OCI-LY3 (cell line): ENCODE results near the gene RFTN2.
"Not testable (repeated sequence)": the region's sequence is repeated elsewhere in the genome, so short reads cannot be mapped to it uniquely, and the experiment has no call there.

Experiments
- H2AFZ ChIP-seq: fragments of 200-600, 300-600 bp; shearing (Covaris generic); 2 replicates; pipeline ENCODE4 v1.6.0; 2014; ENCODE audit warnings: antibody characterized with exemption, low read depth, low read length
- H3K27ac ChIP-seq: fragments of 200-600, 300-600 bp; sonication (generic); 2 replicates; pipeline ENCODE4 v1.5.1; 2014; ENCODE audit warnings: mild to moderate bottlenecking, low read length, moderate library complexity, mixed read lengths
- H3K27me3 ChIP-seq: fragments of 200-600, 300-600 bp; sonication (generic); 2 replicates; pipeline ENCODE4 v1.6.1; 2014; ENCODE audit warnings: low read depth, low read length, mixed read lengths
- H3K36me3 ChIP-seq: fragments of 200-600, 300-600 bp; sonication (generic); replicated peaks from 2 replicates; pipeline ENCODE3; 2014; ENCODE audit warnings: low read depth, low read length, mixed read lengths
- H3K4me1 ChIP-seq: fragments of 300-600, 200-600 bp; sonication (generic); 2 replicates; pipeline ENCODE4 v1.6.1; 2014; ENCODE audit warnings: low read length, mixed read lengths
- H3K4me2 ChIP-seq: fragments of 200-600, 300-600 bp; sonication (generic); 2 replicates; pipeline ENCODE4 v1.6.1; 2014; ENCODE audit warnings: low read length, mixed read lengths
- H3K4me3 ChIP-seq: fragments of 300-600, 200-600 bp; sonication (generic); 2 replicates; pipeline ENCODE4 v1.5.1; 2014; ENCODE audit warnings: antibody characterized with exemption, mild to moderate bottlenecking, low read length, moderate library complexity
- H3K79me2 ChIP-seq: fragments of 300-600, 200-600 bp; shearing (Covaris generic); 2 replicates; pipeline ENCODE4 v1.6.1; 2014; ENCODE audit warnings: mild to moderate bottlenecking, low read length, mixed read lengths
- H3K9ac ChIP-seq: fragments of 300-600, 200-600 bp; shearing (Covaris generic); 2 replicates; pipeline ENCODE4 v1.6.0; 2014; ENCODE audit warnings: mild to moderate bottlenecking, low read length, moderate library complexity
- H3K9me3 ChIP-seq: fragments of 200-600, 300-600 bp; shearing (Covaris generic); 2 replicates; pipeline ENCODE4 v1.6.1; 2014; ENCODE audit warnings: low read length, mixed read lengths; ENCODE audit not compliant: insufficient read depth
- H4K20me1 ChIP-seq: fragments of 200-600, 300-600 bp; sonication (generic); 2 replicates; pipeline ENCODE4 v1.6.1; 2016; ENCODE audit warnings: low read length, mixed read lengths; ENCODE audit not compliant: insufficient read depth
- EZH2phosphoT487 ChIP-seq: fragments of 200-600 bp; shearing (Covaris generic); IDR thresholded peaks from 2 replicates; pipeline ENCODE4 v1.6.1; 2018; ENCODE audit warnings: antibody characterized with exemption, mixed run types, low read depth
- TF ChIP-seq, protein P1 (sequence below): fragments of 200-600, 300-600 bp; sonication (generic); IDR thresholded peaks from 2 replicates; pipeline ENCODE4 v1.5.1; 2014; ENCODE audit warnings: antibody characterized with exemption, low read length, low read depth

Gene RFTN2

DNA sequence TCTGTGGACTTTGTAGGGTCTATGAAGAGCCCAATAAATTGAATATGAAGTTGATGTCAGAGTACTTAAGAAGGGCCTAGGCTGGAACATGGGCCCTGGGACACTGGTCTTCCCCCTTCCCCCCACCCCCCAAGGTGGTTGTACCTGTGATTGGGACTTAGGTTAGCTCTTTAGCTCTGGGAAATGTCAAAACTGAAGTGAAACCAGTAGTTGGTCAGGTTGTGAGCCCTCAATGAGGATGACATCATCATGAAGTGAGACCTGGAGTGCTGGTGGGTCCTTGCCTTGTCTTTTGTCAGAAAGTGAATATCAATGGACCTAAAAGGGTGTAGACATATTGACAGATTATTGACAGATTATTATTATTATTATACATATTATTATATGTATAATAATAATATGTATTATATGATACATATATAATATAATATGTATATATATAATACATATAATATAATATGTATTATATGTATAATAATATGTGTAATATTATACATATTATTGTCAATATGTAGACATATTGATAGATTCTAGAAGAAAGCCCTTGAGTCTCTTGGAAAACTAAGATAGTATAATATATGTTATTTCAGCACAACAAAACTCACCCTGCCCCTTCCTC is 35.1 kb upstream of the RFTN2 start:
- no peak overlapping the region for H2AFZ ChIP-seq
- TF ChIP-seq, protein P1, sequence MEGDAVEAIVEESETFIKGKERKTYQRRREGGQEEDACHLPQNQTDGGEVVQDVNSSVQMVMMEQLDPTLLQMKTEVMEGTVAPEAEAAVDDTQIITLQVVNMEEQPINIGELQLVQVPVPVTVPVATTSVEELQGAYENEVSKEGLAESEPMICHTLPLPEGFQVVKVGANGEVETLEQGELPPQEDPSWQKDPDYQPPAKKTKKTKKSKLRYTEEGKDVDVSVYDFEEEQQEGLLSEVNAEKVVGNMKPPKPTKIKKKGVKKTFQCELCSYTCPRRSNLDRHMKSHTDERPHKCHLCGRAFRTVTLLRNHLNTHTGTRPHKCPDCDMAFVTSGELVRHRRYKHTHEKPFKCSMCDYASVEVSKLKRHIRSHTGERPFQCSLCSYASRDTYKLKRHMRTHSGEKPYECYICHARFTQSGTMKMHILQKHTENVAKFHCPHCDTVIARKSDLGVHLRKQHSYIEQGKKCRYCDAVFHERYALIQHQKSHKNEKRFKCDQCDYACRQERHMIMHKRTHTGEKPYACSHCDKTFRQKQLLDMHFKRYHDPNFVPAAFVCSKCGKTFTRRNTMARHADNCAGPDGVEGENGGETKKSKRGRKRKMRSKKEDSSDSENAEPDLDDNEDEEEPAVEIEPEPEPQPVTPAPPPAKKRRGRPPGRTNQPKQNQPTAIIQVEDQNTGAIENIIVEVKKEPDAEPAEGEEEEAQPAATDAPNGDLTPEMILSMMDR, result no peak
- no peak for TF ChIP-seq EZH2phosphoT487
- H3K4me2 ChIP-seq, result peak overlapping the region; percentile 29
- H3K36me3 ChIP-seq, result peaks cover 18% of the 10 kb centered on the region
- H3K4me3 ChIP-seq, result no peak overlapping the region
- no peaks in the 10 kb centered on the region for H3K9me3 ChIP-seq
- no peak overlapping the region for H3K9ac ChIP-seq
- peaks cover 38% of the 10 kb centered on the region for H3K4me1 ChIP-seq
- H3K79me2 ChIP-seq, result peaks cover 73% of the 10 kb centered on the region
- H4K20me1 ChIP-seq, result peaks cover 37% of the 10 kb centered on the region
- H3K27ac ChIP-seq, result no peak overlapping the region
- no peaks in the 10 kb centered on the region for H3K27me3 ChIP-seq

DNA sequence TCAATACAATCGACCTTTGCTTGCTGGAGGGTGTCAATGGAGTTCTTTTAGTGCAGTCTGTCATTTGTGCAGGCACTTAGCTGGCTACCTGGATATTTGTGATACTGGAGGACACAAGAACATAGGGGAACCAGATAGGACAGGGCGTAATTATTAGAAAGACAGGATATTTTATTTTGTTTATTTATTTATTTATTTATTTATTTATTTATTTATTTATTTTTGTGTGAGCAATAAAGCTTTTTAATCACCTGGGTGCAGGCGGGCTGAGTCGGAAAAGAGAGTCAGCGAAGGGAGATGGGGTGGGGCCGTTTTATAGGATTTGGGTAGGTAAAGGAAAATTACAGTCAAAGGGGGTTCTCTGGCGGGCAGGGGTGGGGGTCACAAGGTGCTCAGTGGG is 33.8 kb upstream of the RFTN2 start:
- H3K36me3 ChIP-seq, result peaks cover 18% of the 10 kb centered on the region
- H3K79me2 ChIP-seq, result peaks cover 73% of the 10 kb centered on the region
- not testable (repeated sequence) for H3K4me2 ChIP-seq, H3K27ac ChIP-seq, H3K4me3 ChIP-seq, H3K9me3 ChIP-seq, H3K9ac ChIP-seq, H2AFZ ChIP-seq, H3K27me3 ChIP-seq
- peaks cover 39% of the 10 kb centered on the region for H3K4me1 ChIP-seq
- peaks cover 37% of the 10 kb centered on the region for H4K20me1 ChIP-seq

DNA sequence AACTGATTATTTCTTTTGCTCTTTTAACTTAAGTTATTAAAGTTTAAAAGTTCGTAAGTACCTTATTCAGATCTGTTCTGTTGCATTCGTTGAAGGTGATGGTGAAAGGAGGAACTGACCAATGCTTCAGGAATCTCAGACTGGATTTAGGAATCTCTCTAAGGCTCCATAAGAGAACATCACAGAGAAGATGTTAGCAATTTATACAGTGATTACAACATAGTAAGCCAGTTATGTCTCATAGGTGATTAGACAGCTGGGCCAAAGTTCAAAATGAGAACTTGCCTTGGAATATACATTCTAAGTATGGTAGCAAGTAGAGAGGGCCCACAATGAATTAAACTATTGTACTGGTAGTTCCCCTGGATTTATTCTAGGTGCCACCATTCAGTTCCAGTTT is 32.9 kb upstream of the RFTN2 start:
- no peaks in the 10 kb centered on the region for H3K27me3 ChIP-seq
- peaks cover 69% of the 10 kb centered on the region for H3K79me2 ChIP-seq
- H3K9me3 ChIP-seq, result no peaks in the 10 kb centered on the region
- H2AFZ ChIP-seq, result no peak overlapping the region
- peak overlapping the region; percentile 97; the same call in 1 of the 2 replicates for H3K4me2 ChIP-seq
- no peak overlapping the region for H3K27ac ChIP-seq
- H3K4me3 ChIP-seq, result no peak overlapping the region
- H3K9ac ChIP-seq, result no peak overlapping the region
- TF ChIP-seq EZH2phosphoT487, result no peak
- TF ChIP-seq, protein P1, result no peak
- H4K20me1 ChIP-seq, result peaks cover 37% of the 10 kb centered on the region
- H3K4me1 ChIP-seq, result peaks cover 41% of the 10 kb centered on the region
- peaks cover 18% of the 10 kb centered on the region for H3K36me3 ChIP-seq

DNA sequence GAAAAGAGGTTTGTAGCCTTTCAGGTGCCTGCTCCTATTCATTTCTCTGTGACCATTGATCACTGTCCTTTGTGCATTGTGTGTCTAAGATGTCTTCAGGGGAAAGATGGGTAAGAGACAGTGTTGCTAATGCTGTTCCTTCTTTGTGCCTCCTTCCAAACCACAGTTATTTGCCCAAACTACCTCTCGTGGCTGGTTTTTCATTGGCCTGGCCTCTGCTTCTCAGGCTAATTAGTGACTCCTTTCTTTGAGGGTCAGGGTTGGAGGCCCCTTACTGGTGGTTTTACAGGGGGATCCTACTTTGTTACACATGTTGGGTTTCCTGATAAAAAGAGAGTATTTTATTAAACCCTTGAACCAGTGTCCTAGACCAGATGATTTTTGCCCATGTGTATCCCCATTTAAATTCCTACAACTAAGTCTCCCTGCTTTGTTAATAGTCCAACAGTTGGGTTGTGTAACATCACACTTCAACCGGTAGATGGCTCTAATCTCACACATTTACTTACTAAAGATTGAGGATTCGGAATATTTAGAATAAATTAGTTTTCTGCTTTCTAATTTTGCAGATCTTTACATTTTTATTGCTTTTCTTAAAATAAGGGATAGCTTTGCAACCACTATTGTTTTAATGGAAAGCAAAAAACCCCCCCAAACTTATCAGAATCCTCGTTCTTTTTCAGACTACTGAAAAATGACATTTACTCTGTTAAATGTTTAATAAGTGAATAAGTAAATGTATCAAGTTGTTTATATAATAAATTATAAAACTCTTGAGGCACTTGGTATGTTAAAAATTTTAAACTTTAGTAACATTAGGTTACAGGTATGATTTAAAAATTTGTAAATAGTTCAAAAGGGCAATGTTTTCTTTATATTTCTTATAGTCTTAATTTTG is 32.2 kb upstream of the RFTN2 start:
- H3K4me2 ChIP-seq, result peak overlapping the region; percentile 97
- peak overlapping the region; percentile 62 for H3K9ac ChIP-seq
- H2AFZ ChIP-seq, result no peak overlapping the region
- H3K4me1 ChIP-seq, result peaks cover 36% of the 10 kb centered on the region
- H4K20me1 ChIP-seq, result peaks cover 37% of the 10 kb centered on the region
- H3K4me3 ChIP-seq, result peak overlapping the region; percentile 80
- no peaks in the 10 kb centered on the region for H3K9me3 ChIP-seq
- TF ChIP-seq, protein P1, result peak; percentile 84
- no peak for TF ChIP-seq EZH2phosphoT487
- H3K27ac ChIP-seq, result no peak overlapping the region; the same call in 1 of the 2 replicates
- peaks cover 63% of the 10 kb centered on the region for H3K79me2 ChIP-seq
- peaks cover 18% of the 10 kb centered on the region for H3K36me3 ChIP-seq
- no peaks in the 10 kb centered on the region for H3K27me3 ChIP-seq
